HG02678 (cell line): ENCODE measurements around the gene PPP1R8.

Experiments
- ATAC-seq: cut with Tn5 transposase; IDR thresholded peaks from one replicate; pipeline ENCODE4 v1.9.1; 2021; ENCODE audit warnings: mild to moderate bottlenecking, moderate library complexity; ENCODE audit not compliant: unreplicated experiment

PPP1R8 gene

DNA sequence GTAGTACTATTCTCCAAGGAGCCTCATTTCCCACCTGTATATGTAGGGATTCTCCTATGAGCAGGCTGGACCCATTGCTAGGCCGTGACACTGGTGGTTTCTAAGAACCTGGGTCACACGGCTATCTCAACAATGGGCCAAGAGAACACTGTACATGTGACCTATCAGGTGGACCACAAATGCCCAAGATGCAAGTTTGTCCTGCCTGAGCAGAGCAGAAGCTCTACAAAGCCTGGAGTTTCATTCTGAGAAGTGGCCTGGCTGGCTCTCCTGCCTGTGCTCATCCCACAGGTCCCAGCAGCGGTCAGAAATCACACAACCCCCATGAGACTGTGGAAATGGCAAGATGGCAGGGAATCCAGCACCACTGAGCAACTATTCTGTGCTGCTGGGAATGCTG, 58.9 kb downstream of the PPP1R8 start:
- no peak for ATAC-seq

DNA sequence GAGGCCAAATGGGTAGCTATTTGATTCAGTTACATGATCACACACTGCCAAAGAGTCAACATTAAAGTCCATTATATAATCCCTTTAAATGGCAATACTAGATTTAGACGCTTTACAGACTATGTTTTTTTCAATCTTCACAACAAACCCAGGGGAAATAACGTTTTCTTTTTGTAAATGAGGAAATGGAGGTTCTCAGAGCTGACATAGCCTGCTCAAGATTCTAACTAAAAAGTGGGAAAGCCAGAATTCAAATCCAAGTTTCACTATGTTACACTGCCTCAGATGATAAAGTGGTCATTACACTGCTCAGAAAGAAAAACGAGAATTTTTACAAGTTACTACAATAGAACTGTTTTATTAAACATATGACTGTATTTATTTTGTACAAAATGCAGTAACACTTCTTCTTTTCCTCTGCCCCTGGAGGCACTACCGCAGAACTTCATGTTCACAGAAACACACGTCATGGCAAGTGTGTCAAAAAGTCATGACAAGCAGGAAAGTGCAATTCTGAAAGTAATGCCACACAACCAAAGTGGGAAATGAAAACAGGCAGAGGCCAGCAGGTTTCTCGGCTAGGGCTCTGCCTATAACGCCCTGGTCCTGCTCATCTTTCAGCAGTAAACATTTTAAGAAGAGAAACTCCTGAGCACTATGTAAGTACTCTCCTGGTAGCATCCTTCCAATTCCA, 60.8 kb downstream of the PPP1R8 start:
- peak; percentile 41 for ATAC-seq

DNA sequence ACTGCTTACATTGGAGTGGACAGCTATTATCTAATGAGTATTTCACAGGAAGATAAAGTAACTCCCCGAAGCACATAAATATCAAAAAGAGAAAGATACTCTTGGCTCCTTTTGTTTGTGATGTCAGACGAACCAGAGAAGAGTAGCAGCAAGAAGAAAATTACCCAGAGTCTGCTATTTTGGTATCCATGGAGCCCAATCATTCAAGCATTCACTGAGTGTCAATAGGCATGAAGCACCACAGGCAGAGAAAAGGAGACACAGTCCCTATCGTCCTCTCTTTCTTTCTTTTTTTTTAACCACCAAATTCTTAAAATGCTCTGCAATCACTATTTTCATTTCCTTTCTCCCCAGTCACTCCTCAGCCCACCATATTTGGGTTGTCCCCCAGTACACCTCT, 63.9 kb downstream of the PPP1R8 start:
- no peak for ATAC-seq
